Esophagus muscularis mucosa (tissue), 4 donors: ENCODE measurements around the gene CLUH.

Experiments used
- CTCF ChIP-seq, 3 experiments: fragments of 200-600 bp in 2 of 3; fragments of 450-650 bp in 1 of 3; sonication (generic) in 2 of 3; IDR thresholded peaks; one replicate each; pipeline ENCODE4 v1.5.1; 2017 to 2019; ENCODE audit warnings: antibody characterized with exemption in 3 of 3, mild to moderate bottlenecking in 2 of 3, moderate library complexity in 1 of 3
- EP300 ChIP-seq: sonication (generic); formaldehyde crosslinking; IDR thresholded peaks from one replicate; pipeline ENCODE4 v1.6.1; 2017; ENCODE audit warnings: antibody characterized with exemption
- POLR2A ChIP-seq: fragments of 450-650 bp; IDR thresholded peaks from one replicate; pipeline ENCODE4 v1.6.1; 2017; ENCODE audit warnings: antibody characterized with exemption, moderate library complexity, mild to moderate bottlenecking, low read depth
- POLR2AphosphoS5 ChIP-seq, 2 donors: sonication (generic); formaldehyde crosslinking; IDR thresholded peaks; one replicate each; pipeline ENCODE4 v1.6.1; 2017; ENCODE audit warnings: antibody characterized with exemption in 2 of 2

- no peak for TF ChIP-seq CTCF (IDR thresholded peaks at IDR 0.05)
- TF ChIP-seq EP300 = no peak
- no peak for TF ChIP-seq POLR2A
- TF ChIP-seq POLR2AphosphoS5 (IDR thresholded peaks at IDR 0.05) = peak in 1 of 2 donors; percentile 12
These were observed 21.1 kb downstream of the CLUH start for GRCh38 chr17:2690165-2691068.
